CD14-positive monocyte (primary cell): ENCODE data around the gene SOD1. TPM values are rescaled to one million over a fixed set of nuclear protein-coding genes. Genes with fewer than 3 reads are reported as not detected.

ENCODE experiments used
- DNase-seq, 3 donors: peaks; one replicate each; pipeline ENCODE4 v3.0.0-alpha.2; 2011 to 2022
- H2AFZ ChIP-seq: 2 replicates; pipeline ENCODE4 v1.6.0; 2012; ENCODE audit warnings: mild to moderate bottlenecking, low read depth, low read length, inconsistent platforms; ENCODE audit not compliant: insufficient read depth, poor library complexity, severe bottlenecking
- H3K27ac ChIP-seq, 2 donors: 1 replicate in 1 of 2; 2 replicates in 1 of 2; pipeline ENCODE4 v1.5.1; 2012 to 2013; ENCODE audit warnings: low read length in 2 of 2, control low read depth in 1 of 2, inconsistent platforms in 1 of 2, low read depth in 1 of 2, mild to moderate bottlenecking in 1 of 2
- H3K27me3 ChIP-seq, 2 donors: one replicate each; pipeline versions ENCODE4 v1.6.0 to v1.6.1; 2011 to 2013; ENCODE audit warnings: low read length in 2 of 2; ENCODE audit not compliant: control insufficient read depth in 2 of 2, insufficient read depth in 2 of 2
- H3K36me3 ChIP-seq, 2 donors: replicated peaks in 1 of 2; 1 replicate in 1 of 2; 2 replicates in 1 of 2; pipeline versions ENCODE4 v1.5.1 to v1.6.1; 2012 to 2013; ENCODE audit warnings: low read length in 2 of 2, control low read depth in 1 of 2, inconsistent platforms in 1 of 2, mild to moderate bottlenecking in 1 of 2; ENCODE audit not compliant: insufficient read depth in 2 of 2, control insufficient read depth in 1 of 2
- H3K4me1 ChIP-seq, 2 donors: 1 replicate in 1 of 2; 2 replicates in 1 of 2; pipeline versions ENCODE4 v1.5.1 to v1.6.1; 2012 to 2013; ENCODE audit warnings: low read length in 2 of 2, control low read depth in 1 of 2, inconsistent platforms in 1 of 2, mild to moderate bottlenecking in 1 of 2, moderate library complexity in 1 of 2; ENCODE audit not compliant: insufficient read depth in 2 of 2, control insufficient read depth in 1 of 2
- H3K4me2 ChIP-seq: replicated peaks from 2 replicates; pipeline ENCODE3; 2012; ENCODE audit warnings: low read length, moderate library complexity, mild to moderate bottlenecking; ENCODE audit not compliant: poor library complexity, severe bottlenecking; ENCODE audit errors: extremely low read depth
- H3K4me3 ChIP-seq, 3 experiments: fragments of 200-600 bp in 1 of 3; sonication (generic) in 1 of 3; replicated peaks in 1 of 3; 1 replicate in 2 of 3; 2 replicates in 1 of 3; pipeline ENCODE4 v1.5.1; 2011 to 2013; ENCODE audit warnings: low read length in 3 of 3, mild to moderate bottlenecking in 3 of 3, control low read depth in 2 of 3, low read depth in 2 of 3, inconsistent platforms in 1 of 3, moderate library complexity in 1 of 3
- H3K79me2 ChIP-seq: 2 replicates; pipeline ENCODE4 v1.6.0; 2012; ENCODE audit warnings: mild to moderate bottlenecking, control low read depth, inconsistent platforms, low read length, moderate library complexity; ENCODE audit not compliant: insufficient read depth
- H3K9ac ChIP-seq: 2 replicates; pipeline ENCODE4 v1.6.0; 2017; ENCODE audit warnings: low read length, mild to moderate bottlenecking; ENCODE audit not compliant: insufficient read depth, poor library complexity, severe bottlenecking
- H3K9me3 ChIP-seq, 2 donors: replicated peaks in 1 of 2; 1 replicate in 1 of 2; 2 replicates in 1 of 2; pipeline versions ENCODE4 v1.5.1 to v1.6.1; 2012 to 2013; ENCODE audit warnings: low read length in 2 of 2, control low read depth in 1 of 2; ENCODE audit not compliant: control insufficient read depth in 1 of 2, insufficient read depth in 1 of 2
- H4K20me1 ChIP-seq: 2 replicates; pipeline ENCODE4 v1.6.0; 2012; ENCODE audit warnings: mild to moderate bottlenecking, low read length, control low read depth, moderate library complexity; ENCODE audit not compliant: insufficient read depth
- H3K27ac Mint-ChIP-seq, 7 donors: one replicate each; pipeline ENCODE4 v1.8.0; 2020; ENCODE audit warnings: mild to moderate bottlenecking in 7 of 7, mixed read lengths in 7 of 7, moderate library complexity in 6 of 7, inconsistent platforms in 2 of 7
- H3K27me3 Mint-ChIP-seq, 3 donors: one replicate each; pipeline ENCODE4 v1.8.0; 2021 to 2022; ENCODE audit warnings: low read depth in 3 of 3, mild to moderate bottlenecking in 3 of 3, mixed read lengths in 3 of 3, moderate library complexity in 3 of 3, inconsistent platforms in 1 of 3
- H3K36me3 Mint-ChIP-seq, 2 donors: one replicate each; pipeline ENCODE4 v1.8.0; 2020; ENCODE audit warnings: mixed read lengths in 2 of 2, inconsistent platforms in 1 of 2, mild to moderate bottlenecking in 1 of 2
- H3K4me1 Mint-ChIP-seq: one replicate; pipeline ENCODE4 v1.8.0; 2020; ENCODE audit warnings: mild to moderate bottlenecking, mixed read lengths
- H3K4me3 Mint-ChIP-seq, 2 donors: one replicate each; pipeline ENCODE4 v1.8.0; 2020; ENCODE audit warnings: mild to moderate bottlenecking in 2 of 2, mixed read lengths in 2 of 2, moderate library complexity in 1 of 2
- H3K9me3 Mint-ChIP-seq, 7 donors: one replicate each; pipeline ENCODE4 v1.8.0; 2020 to 2022; ENCODE audit warnings: mixed read lengths in 7 of 7, mild to moderate bottlenecking in 6 of 7, moderate library complexity in 6 of 7, inconsistent platforms in 2 of 7
- CTCF ChIP-seq: fragments of 200-600 bp; IDR thresholded peaks from one replicate; pipeline ENCODE4 v1.8.0; 2022; ENCODE audit warnings: antibody characterized with exemption, mild to moderate bottlenecking
- WGBS: methylation state at CpG from one replicate; pipeline ENCODE4 v1.1.5; 2013; ENCODE audit warnings: missing lambda C conversion rate; ENCODE audit not compliant: insufficient coverage; 5-methylcytosine and 5-hydroxymethylcytosine counted together
- intact Hi-C, 2 donors: fragments of 100-400 bp; cut with micrococcal nuclease; formaldehyde crosslinking; loops; one replicate each; pipeline versions ENCODE4 v1.15.0 to v1.15.1; 2023
- polyA plus RNA-seq, 3 donors: library from polyadenylated mRNA; depleted of rRNA in 1 of 3; unstranded in 2 of 3; stranded (reverse) in 1 of 3; fragments of 300-500 nt in 2 of 3; fragments of >200 nt in 1 of 3; fragmentation: Illumina TruSeq in 2 of 3; gene quantifications; 1 replicate in 2 of 3; 2 replicates in 1 of 3; pipeline ENCODE4 v1.2.3, GENCODE V29; 2012 to 2021

The SOD1 gene
- polyA plus RNA-seq, 3 donors = 79.6 to 174 (median 157) TPM

DNA sequence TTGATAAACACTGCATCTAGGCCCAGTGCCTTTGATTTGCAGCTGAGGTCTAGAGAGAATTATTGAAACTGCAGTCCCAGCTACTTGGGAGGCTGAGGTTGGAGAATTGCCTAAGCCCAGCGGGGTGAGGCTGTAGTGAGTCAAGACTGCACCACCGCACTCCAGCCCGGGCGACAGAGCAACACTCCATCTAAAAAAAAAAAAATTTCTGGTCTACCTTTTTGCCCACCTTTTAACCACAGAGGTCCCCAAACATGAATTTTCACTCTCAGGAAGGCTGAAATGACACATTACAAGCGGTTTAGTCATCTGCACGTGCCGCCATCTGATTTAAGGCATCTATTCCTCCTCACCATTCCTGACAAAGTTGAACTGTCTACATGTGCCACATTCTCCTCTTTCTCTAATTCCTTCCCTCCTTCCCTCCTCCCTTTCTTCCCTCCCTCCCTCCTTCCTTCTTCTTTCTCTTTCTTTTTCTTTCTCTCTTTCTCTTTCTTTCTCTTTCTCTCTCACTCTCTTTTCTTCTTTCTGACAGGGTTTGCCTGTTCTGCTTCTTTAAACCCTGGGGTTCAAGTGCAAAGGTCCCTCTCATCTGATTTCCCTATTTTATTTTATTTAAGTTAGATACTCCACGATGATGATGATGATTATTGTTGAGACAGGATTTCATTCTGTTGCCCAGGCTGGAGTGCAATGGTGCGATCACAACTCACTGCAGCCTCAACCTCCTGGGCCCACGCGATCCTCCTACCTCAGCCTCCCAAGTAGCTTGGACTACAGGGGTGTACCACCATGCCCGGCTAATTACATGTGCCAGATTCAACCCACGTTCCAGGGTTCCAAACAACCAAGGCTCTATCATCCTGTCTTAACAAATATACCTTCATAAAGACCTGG is 3.0 kb upstream of the SOD1 start:
- peaks cover 0 to 10% (median 2%) of the 10 kb centered on the region in 7 donors for H3K9me3 Mint-ChIP-seq
- 93% methylated on average over 6 of the region's 13 CpGs for WGBS
- H3K9me3 ChIP-seq = no peaks in the 10 kb centered on the region
- TF ChIP-seq CTCF = no peak
- H3K27me3 Mint-ChIP-seq = peaks cover 7 to 10% (median 8%) of the 10 kb centered on the region in 3 donors
- peaks cover 29% of the 10 kb centered on the region for H3K4me1 Mint-ChIP-seq
- H4K20me1 ChIP-seq = no peaks in the 10 kb centered on the region
- no peaks in the 10 kb centered on the region for H3K27me3 ChIP-seq
- H3K27ac Mint-ChIP-seq = no peak overlapping the region
- H3K79me2 ChIP-seq = peaks cover 13% of the 10 kb centered on the region
- peaks cover 11 to 19% of the 10 kb centered on the region in 2 donors for H3K4me1 ChIP-seq
- no peaks in the 10 kb centered on the region for H3K36me3 ChIP-seq
- no peak overlapping the region for H3K4me2 ChIP-seq
- H3K9ac ChIP-seq = no peak overlapping the region
- H2AFZ ChIP-seq = no peak overlapping the region
- no peak overlapping the region for H3K27ac ChIP-seq
- intact Hi-C loops = loop anchor here (5.0 kb wide), 1 partner anchor 76 kb away; the partner anchor contains the start of gene SCAF4 (in 2 of the 2)
- no peak for DNase-seq
- H3K4me3 ChIP-seq = no peak overlapping the region
- peaks cover under 1 to 2% of the 10 kb centered on the region in 2 donors for H3K36me3 Mint-ChIP-seq
- H3K4me3 Mint-ChIP-seq = no peak overlapping the region

DNA sequence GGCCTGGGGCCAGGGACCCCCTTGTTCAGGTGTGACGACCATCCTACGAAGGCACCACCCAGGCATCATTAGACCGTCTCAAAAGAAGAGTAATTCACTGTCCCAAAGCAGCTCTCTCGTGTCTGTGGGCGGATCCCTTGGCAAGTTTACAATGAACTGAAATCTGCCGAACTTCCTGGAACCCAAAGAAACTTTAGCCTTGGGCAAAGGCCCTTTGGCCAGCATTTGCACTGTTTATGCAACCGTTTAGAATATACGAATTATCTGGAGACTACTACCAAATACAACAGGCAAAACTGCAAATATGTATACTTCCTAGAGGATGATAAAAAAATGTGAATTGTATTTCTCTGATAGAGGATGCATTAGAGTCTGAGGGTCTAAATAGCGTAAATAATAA is 1.4 kb upstream of the SOD1 start:
- Mint-ChIP-seq H3K36me3 (peaks cover 6 to 7% of the 10 kb centered on the region in 2 donors), H3K4me1 (peaks cover 37% of the 10 kb centered on the region), H3K27ac (no peak overlapping the region), H3K9me3 (peaks cover 0 to 10% (median 2%) of the 10 kb centered on the region in 7 donors), H3K4me3 (no peak overlapping the region), H3K27me3 (peaks cover 7 to 10% (median 8%) of the 10 kb centered on the region in 3 donors)
- Histone ChIP-seq H3K36me3 (no peaks in the 10 kb centered on the region), H3K4me1 (peaks cover 11 to 19% of the 10 kb centered on the region in 2 donors), H3K9me3 (no peaks in the 10 kb centered on the region), H3K4me3 (no peak overlapping the region), H3K9ac (no peak overlapping the region), H3K27ac (no peak overlapping the region), H4K20me1 (no peaks in the 10 kb centered on the region), H3K27me3 (no peaks in the 10 kb centered on the region), H3K79me2 (peaks cover 23% of the 10 kb centered on the region), H3K4me2 (no peak overlapping the region), H2AFZ (no peak overlapping the region)
- intact Hi-C loops = loop anchor here (5.0 kb wide), 1 partner anchor 74 kb away; the partner anchor contains the start of gene SCAF4 (in 2 of the 2)
- TF ChIP-seq CTCF = no peak
- DNase-seq = no peak
- WGBS = 92% methylated on average over 6 of the region's 9 CpGs
